Measurements from ENCODE around the gene LBX1. TPM values are rescaled to one million over a fixed set of nuclear protein-coding genes. Genes with fewer than 3 reads are reported as not detected.
A peak's percentile ranks its signal among the peaks of the same experiment; 100 is the strongest.

Gene LBX1
- total RNA-seq, 2 experiments from 2014 or later: not detected

- Mint-ChIP-seq H3K27ac (no peak overlapping the region), H3K36me3 (peaks cover 1% of the 10 kb centered on the region), H3K4me1 (peaks cover 19% of the 10 kb centered on the region), H3K9me3 (no peaks in the 10 kb centered on the region), H3K27me3 (peaks cover 91% of the 10 kb centered on the region), H3K4me3 (no peak overlapping the region)
- no peak for DNase-seq
Observed at GRCh38 chr10:101233863-101234262, 4.6 kb upstream of the LBX1 start.

- H3K36me3 Mint-ChIP-seq: peaks cover 1% of the 10 kb centered on the region
- no peak overlapping the region for H3K4me3 Mint-ChIP-seq
- H3K4me1 Mint-ChIP-seq: peaks cover 19% of the 10 kb centered on the region
- H3K27ac Mint-ChIP-seq: no peak overlapping the region
- H3K9me3 Mint-ChIP-seq: no peaks in the 10 kb centered on the region
- DNase-seq: no peak
- peaks cover 90% of the 10 kb centered on the region for H3K27me3 Mint-ChIP-seq
Observed at GRCh38 chr10:101233443-101233842, 4.2 kb upstream of the LBX1 start.

GRCh38 chr10:101231912-101232689, 2.8 kb upstream of the LBX1 start:
- Mint-ChIP-seq H3K27ac (no peak overlapping the region), H3K36me3 (peaks cover 1% of the 10 kb centered on the region), H3K27me3 (peaks cover 90% of the 10 kb centered on the region), H3K9me3 (no peaks in the 10 kb centered on the region), H3K4me1 (peaks cover 15% of the 10 kb centered on the region), H3K4me3 (no peak overlapping the region)
- DNase-seq: no peak

GRCh38 chr10:101231092-101231491, 1.8 kb upstream of the LBX1 start:
- Mint-ChIP-seq H3K36me3 (no peaks in the 10 kb centered on the region), H3K9me3 (no peaks in the 10 kb centered on the region), H3K4me1 (peaks cover 18% of the 10 kb centered on the region), H3K27me3 (peaks cover 89% of the 10 kb centered on the region), H3K27ac (no peak overlapping the region), H3K4me3 (no peak overlapping the region)
- no peak for DNase-seq

GRCh38 chr10:101230183-101230917, 1.1 kb upstream of the LBX1 start:
- no peaks in the 10 kb centered on the region for H3K9me3 Mint-ChIP-seq
- H3K27me3 Mint-ChIP-seq: peaks cover 89% of the 10 kb centered on the region
- no peaks in the 10 kb centered on the region for H3K36me3 Mint-ChIP-seq
- no peak overlapping the region for H3K27ac Mint-ChIP-seq
- H3K4me3 Mint-ChIP-seq: no peak overlapping the region
- no peak for DNase-seq
- H3K4me1 Mint-ChIP-seq: peaks cover 21% of the 10 kb centered on the region

- Mint-ChIP-seq H3K4me3 (no peak overlapping the region), H3K36me3 (peaks cover 2% of the 10 kb centered on the region), H3K27ac (no peak overlapping the region), H3K4me1 (peaks cover 27% of the 10 kb centered on the region), H3K9me3 (no peaks in the 10 kb centered on the region), H3K27me3 (peaks cover 86% of the 10 kb centered on the region)
- DNase-seq: no peak
Observed at GRCh38 chr10:101228966-101229265, 347 bp downstream of the LBX1 start.

GRCh38 chr10:101228153-101228965, 904 bp downstream of the LBX1 start:
- Mint-ChIP-seq H3K27me3 (peaks cover 87% of the 10 kb centered on the region), H3K9me3 (no peaks in the 10 kb centered on the region), H3K4me3 (no peak overlapping the region), H3K36me3 (peaks cover 2% of the 10 kb centered on the region), H3K27ac (no peak overlapping the region), H3K4me1 (peaks cover 27% of the 10 kb centered on the region)
- DNase-seq: no peak

- Mint-ChIP-seq H3K27me3 (peaks cover 87% of the 10 kb centered on the region), H3K9me3 (no peaks in the 10 kb centered on the region), H3K4me1 (peaks cover 30% of the 10 kb centered on the region), H3K27ac (no peak overlapping the region), H3K36me3 (peaks cover 2% of the 10 kb centered on the region), H3K4me3 (peak overlapping the region; percentile 37)
- DNase-seq: no peak
Observed at GRCh38 chr10:101227429-101228152, 1.7 kb downstream of the LBX1 start.

GRCh38 chr10:101226491-101227428, 2.5 kb downstream of the LBX1 start:
- DNase-seq: no peak
- peaks cover 30% of the 10 kb centered on the region for H3K4me1 Mint-ChIP-seq
- H3K9me3 Mint-ChIP-seq: no peaks in the 10 kb centered on the region
- H3K4me3 Mint-ChIP-seq: peak overlapping the region; percentile 59
- H3K27me3 Mint-ChIP-seq: peaks cover 87% of the 10 kb centered on the region
- H3K36me3 Mint-ChIP-seq: peaks cover 2% of the 10 kb centered on the region
- H3K27ac Mint-ChIP-seq: no peak overlapping the region

GRCh38 chr10:101225846-101226421, 3.3 kb downstream of the LBX1 start:
- no peak for DNase-seq
- Mint-ChIP-seq H3K36me3 (peaks cover 2% of the 10 kb centered on the region), H3K27me3 (peaks cover 87% of the 10 kb centered on the region), H3K4me1 (peaks cover 33% of the 10 kb centered on the region), H3K9me3 (no peaks in the 10 kb centered on the region), H3K27ac (no peak overlapping the region), H3K4me3 (peak overlapping the region; percentile 59)

- peaks cover 87% of the 10 kb centered on the region for H3K27me3 Mint-ChIP-seq
- H3K27ac Mint-ChIP-seq: no peak overlapping the region
- no peaks in the 10 kb centered on the region for H3K9me3 Mint-ChIP-seq
- peaks cover 2% of the 10 kb centered on the region for H3K36me3 Mint-ChIP-seq
- peaks cover 33% of the 10 kb centered on the region for H3K4me1 Mint-ChIP-seq
- peak overlapping the region; percentile 8 for H3K4me3 Mint-ChIP-seq
- no peak for DNase-seq
Observed at GRCh38 chr10:101224910-101225823, 4.1 kb downstream of the LBX1 start.

- no peaks in the 10 kb centered on the region for H3K9me3 Mint-ChIP-seq
- H3K4me3 Mint-ChIP-seq: no peak overlapping the region
- H3K4me1 Mint-ChIP-seq: peaks cover 32% of the 10 kb centered on the region
- DNase-seq: no peak
- H3K27ac Mint-ChIP-seq: no peak overlapping the region
- peaks cover 90% of the 10 kb centered on the region for H3K27me3 Mint-ChIP-seq
- H3K36me3 Mint-ChIP-seq: peaks cover 2% of the 10 kb centered on the region
Observed at GRCh38 chr10:101224060-101224909, 5.0 kb downstream of the LBX1 start.

Data from activated naive CD8-positive, alpha-beta T cell treated with anti-CD3 and anti-CD28 coated beads for 36 hours (primary cell).